CD4-positive, alpha-beta T cell treated with Interleukin-4 for 4 hours (primary cell): ENCODE results near the gene GLCE.
"Not testable (repeated sequence)": the region's sequence is repeated elsewhere in the genome, so short reads cannot be mapped to it uniquely, and the experiment has no call there.

ENCODE experiments used
- DNase-seq: peaks from one replicate; pipeline ENCODE4 v3.0.0-alpha.2; 2020

Gene GLCE

GRCh38 chr15:69302087-69302486 is 141.7 kb downstream of the GLCE start:
- DNase-seq: not testable (repeated sequence)

- DNase-seq: no peak
Observed at GRCh38 chr15:69302929-69303328, 142.5 kb downstream of the GLCE start.

GRCh38 chr15:69303337-69304181 is 143.1 kb downstream of the GLCE start:
- DNase-seq: no peak

- no peak for DNase-seq
Observed at GRCh38 chr15:69304182-69304545, 143.7 kb downstream of the GLCE start.

GRCh38 chr15:69305204-69305931 is 144.9 kb downstream of the GLCE start:
- DNase-seq: no peak

- DNase-seq: no peak
Observed at GRCh38 chr15:69305933-69306568, 145.6 kb downstream of the GLCE start.

GRCh38 chr15:69307939-69308338 is 147.5 kb downstream of the GLCE start:
- no peak for DNase-seq

GRCh38 chr15:69308949-69309348 is 148.5 kb downstream of the GLCE start:
- DNase-seq: no peak

- no peak for DNase-seq
Observed at GRCh38 chr15:69311319-69311721, 150.9 kb downstream of the GLCE start.

- DNase-seq: no peak
Observed at GRCh38 chr15:69313432-69314000, 153.1 kb downstream of the GLCE start.

GRCh38 chr15:69314131-69314530 is 153.7 kb downstream of the GLCE start:
- no peak for DNase-seq

GRCh38 chr15:69314736-69315135 is 154.3 kb downstream of the GLCE start:
- no peak for DNase-seq

- no peak for DNase-seq
Observed at GRCh38 chr15:69315402-69316110, 155.1 kb downstream of the GLCE start.

GRCh38 chr15:69316291-69316690 is 155.9 kb downstream of the GLCE start:
- DNase-seq: no peak

GRCh38 chr15:69317392-69317841 is 157.0 kb downstream of the GLCE start:
- no peak for DNase-seq

GRCh38 chr15:69318033-69318432 is 157.6 kb downstream of the GLCE start:
- no peak for DNase-seq

GRCh38 chr15:69319384-69320375 is 159.2 kb downstream of the GLCE start:
- no peak for DNase-seq

- DNase-seq: no peak
Observed at GRCh38 chr15:69320977-69321554, 160.6 kb downstream of the GLCE start.
